IMR-90 (cell line): ENCODE measurements around the gene UTP3. TPM values are rescaled to one million over a fixed set of nuclear protein-coding genes. Genes with fewer than 3 reads are reported as not detected.

Experiments used
- ATAC-seq: fragments of 200-7000 bp; cut with Tn5 transposase; 2 replicates; pipeline ENCODE4 v1.9.1; 2020; ENCODE audit warnings: low read depth, mild to moderate bottlenecking, moderate library complexity
- BruUV-seq: library from RNA; stranded (reverse); fragments of 400-500 nt; replicated peaks from 2 replicates; lab custom pipeline; 2021; lab: Mats Ljungman, UMichigan
- CTCF ChIA-PET: fragments of 300-600 bp; formaldehyde crosslinking; extraction: SDS; loops from one replicate; lab custom pipeline; 2021; ENCODE audit warnings: antibody characterized with exemption; lab: Yijun Ruan, JAX
- POLR2A ChIA-PET: fragments of 300-600 bp; sonication (Branson Sonifier 250); formaldehyde crosslinking; loops from one replicate; lab custom pipeline; 2022; ENCODE audit warnings: antibody characterized with exemption; ENCODE audit not compliant: unreplicated experiment; lab: Charles Lee
- DNase-seq: peaks from one replicate; pipeline ENCODE4 v3.0.0; 2013
- H2AFZ ChIP-seq: replicated peaks from 2 replicates; pipeline ENCODE3; 2013; ENCODE audit warnings: low read length, mild to moderate bottlenecking; ENCODE audit not compliant: poor library complexity
- H2AK5ac ChIP-seq: 2 replicates; pipeline ENCODE4 v1.6.1; 2013; ENCODE audit warnings: low read depth, low read length, inconsistent platforms
- H2AK9ac ChIP-seq: replicated peaks from 2 replicates; pipeline ENCODE3; 2013; ENCODE audit warnings: mild to moderate bottlenecking, low read depth, low read length, moderate library complexity; ENCODE audit not compliant: poor library complexity
- H2BK120ac ChIP-seq: 2 replicates; pipeline ENCODE4 v1.6.1; 2013; ENCODE audit warnings: low read depth, low read length, inconsistent platforms
- H2BK15ac ChIP-seq: 3 replicates; pipeline ENCODE4 v1.6.1; 2013; ENCODE audit warnings: low read depth, low read length, inconsistent platforms
- H2BK20ac ChIP-seq: 2 replicates; pipeline ENCODE4 v1.6.1; 2013; ENCODE audit warnings: low read depth, mild to moderate bottlenecking, inconsistent platforms, low read length, moderate library complexity
- H2BK5ac ChIP-seq: 2 replicates; pipeline ENCODE4 v1.6.1; 2013; ENCODE audit warnings: mild to moderate bottlenecking, low read depth, low read length, inconsistent platforms; ENCODE audit not compliant: poor library complexity, severe bottlenecking
- H3K14ac ChIP-seq: replicated peaks from 2 replicates; pipeline ENCODE4 v1.6.1; 2013; ENCODE audit warnings: low read depth, low read length, inconsistent platforms
- H3K18ac ChIP-seq: 2 replicates; pipeline ENCODE4 v1.6.1; 2013; ENCODE audit warnings: low read depth, low read length, control low read depth
- H3K23ac ChIP-seq: 2 replicates; pipeline ENCODE4 v1.6.1; 2013; ENCODE audit warnings: low read depth, low read length, inconsistent platforms
- H3K27ac ChIP-seq: 2 replicates; pipeline ENCODE4 v1.5.1; 2013; ENCODE audit warnings: mild to moderate bottlenecking, control low read depth, low read length; ENCODE audit not compliant: insufficient read depth
- H3K27me3 ChIP-seq: 2 replicates; pipeline ENCODE4 v1.6.1; 2013; ENCODE audit warnings: low read length; ENCODE audit not compliant: control insufficient read depth, insufficient read depth
- H3K36me3 ChIP-seq: 2 replicates; pipeline ENCODE4 v1.6.1; 2013; ENCODE audit warnings: low read length, mixed read lengths; ENCODE audit not compliant: control insufficient read depth, insufficient read depth
- H3K4ac ChIP-seq: 2 replicates; pipeline ENCODE4 v1.6.1; 2013; ENCODE audit warnings: low read depth, low read length, inconsistent platforms
- H3K4me1 ChIP-seq: 2 replicates; pipeline ENCODE4 v1.6.1; 2013; ENCODE audit warnings: low read length, mixed read lengths; ENCODE audit not compliant: control insufficient read depth, insufficient read depth
- H3K4me2 ChIP-seq: 2 replicates; pipeline ENCODE4 v1.6.1; 2013; ENCODE audit warnings: low read depth, mild to moderate bottlenecking, control low read depth, low read length, moderate library complexity
- H3K4me3 ChIP-seq: 2 replicates; pipeline ENCODE4 v1.5.1; 2013; ENCODE audit warnings: low read depth, mild to moderate bottlenecking, control low read depth, low read length, moderate library complexity; ENCODE audit not compliant: insufficient read depth
- H3K56ac ChIP-seq: 2 replicates; pipeline ENCODE4 v1.6.1; 2013; ENCODE audit warnings: low read length, inconsistent platforms; ENCODE audit not compliant: insufficient read depth; ENCODE audit errors: extremely low read depth
- H3K79me1 ChIP-seq, 2 experiments: 2 replicates each; pipeline ENCODE4 v1.6.1; 2013; ENCODE audit warnings: low read length in 2 of 2, inconsistent platforms in 1 of 2, low read depth in 1 of 2
- H3K9ac ChIP-seq: 2 replicates; pipeline ENCODE4 v1.6.1; 2013; ENCODE audit warnings: low read depth, low read length, control low read depth
- H3K9me1 ChIP-seq: 2 replicates; pipeline ENCODE4 v1.6.1; 2013; ENCODE audit warnings: low read length, inconsistent platforms; ENCODE audit not compliant: insufficient read depth
- H3K9me3 ChIP-seq: 2 replicates; pipeline ENCODE4 v1.6.1; 2013; ENCODE audit warnings: low read length; ENCODE audit not compliant: control insufficient read depth, insufficient read depth
- H4K20me1 ChIP-seq: 2 replicates; pipeline ENCODE4 v1.6.1; 2013; ENCODE audit warnings: low read length, inconsistent platforms; ENCODE audit not compliant: insufficient read depth
- H4K5ac ChIP-seq: 2 replicates; pipeline ENCODE4 v1.6.1; 2013; ENCODE audit warnings: mild to moderate bottlenecking, low read depth, low read length, control low read depth
- H4K8ac ChIP-seq, 2 experiments: 2 replicates each; pipeline ENCODE4 v1.6.1; 2013; ENCODE audit warnings: low read depth in 2 of 2, low read length in 2 of 2, control low read depth in 1 of 2, inconsistent platforms in 1 of 2
- H4K91ac ChIP-seq: 2 replicates; pipeline ENCODE4 v1.6.1; 2013; ENCODE audit warnings: low read depth, low read length, inconsistent platforms; ENCODE audit not compliant: insufficient read depth
- BHLHE40 ChIP-seq: fragments of 150-350 bp; IDR thresholded peaks from 2 replicates; pipeline ENCODE4 v1.6.1; 2016; ENCODE audit warnings: mild to moderate bottlenecking, low read depth, low read length
- FOS ChIP-seq: fragments of 150-350 bp; IDR thresholded peaks from 2 replicates; pipeline ENCODE4 v1.6.1; 2016; ENCODE audit warnings: low read depth, low read length
- MAZ ChIP-seq: IDR thresholded peaks from 2 replicates; pipeline ENCODE4 v1.6.1; 2012; ENCODE audit warnings: low read depth, mild to moderate bottlenecking, low read length, improper control_type of control experiment, moderate library complexity, borderline replicate concordance
- NFE2L2 ChIP-seq: fragments of 150-350 bp; IDR thresholded peaks from 2 replicates; pipeline ENCODE4 v1.6.1; 2016; ENCODE audit warnings: low read depth, mild to moderate bottlenecking, low read length
- POLR2A ChIP-seq: IDR thresholded peaks from 2 replicates; pipeline ENCODE4 v1.6.1; 2012; ENCODE audit warnings: mild to moderate bottlenecking, low read depth, low read length
- RCOR1 ChIP-seq: IDR thresholded peaks from 2 replicates; pipeline ENCODE4 v1.6.1; 2012; ENCODE audit warnings: mild to moderate bottlenecking, low read length, improper control_type of control experiment; ENCODE audit not compliant: insufficient replicate concordance
- USF2 ChIP-seq: fragments of 150-350 bp; IDR thresholded peaks from 2 replicates; pipeline ENCODE4 v1.6.1; 2017; ENCODE audit warnings: mild to moderate bottlenecking, antibody characterized with exemption, low read length, low read depth
- WGBS, 2 experiments: methylation state at CpG; one replicate each; pipeline versions ENCODE4 v1.1.5 to v1.1.7; 2013; ENCODE audit warnings: missing lambda C conversion rate in 2 of 2; ENCODE audit not compliant: insufficient read length in 1 of 2; ENCODE audit errors: extremely low coverage in 2 of 2; 5-methylcytosine and 5-hydroxymethylcytosine counted together
- dilution Hi-C: fragments of 300-500 bp; cut with HindIII; formaldehyde crosslinking; loops from one replicate; pipeline ENCODE4 v1.14.3; 2018; ENCODE audit warnings: low sequenced_read_pairs; ENCODE audit not compliant: unreplicated experiment
- in situ Hi-C: fragments of 300-500 bp; cut with MboI; formaldehyde crosslinking; loops from 3 replicates; pipeline ENCODE4 v1.14.3; 2019; ENCODE audit warnings: low sequenced_read_pairs, inconsistent platforms, mixed read lengths
- intact Hi-C: fragments of 100-400 bp; cut with micrococcal nuclease; formaldehyde crosslinking; loops from 2 replicates; pipeline ENCODE4 v1.10.0; 2022
- polyA plus RNA-seq, 3 experiments: library from polyadenylated mRNA; depleted of rRNA; stranded (reverse); fragments of >200 nt; gene quantifications; 2 replicates each; pipeline ENCODE4 v1.2.3, GENCODE V29; 2012; ENCODE audit warnings: low replicate concordance in 1 of 3
- total RNA-seq: library from RNA; depleted of rRNA; stranded (reverse); fragments of >200 nt; gene quantifications from 2 replicates; pipeline ENCODE4 v1.2.3, GENCODE V29; 2012

The UTP3 gene
- total and polyA plus RNA-seq, 2 of the 4 experiments (the other 2 are of a cell fraction) = 14.9 to 30.7 TPM

GRCh38 chr4:70721747-70722146, 33.4 kb downstream of the UTP3 start, which contains the start of gene RUFY3:
TSS of gene RUFY3 (plus strand) at chr4:70721964. CDS start at chr4:70722574, 610 bp downstream.
- peak within 1 kb of the TSS; percentile 79 for H3K4ac ChIP-seq
- BruUV-seq = no TSS peak
- in situ Hi-C loops = no loop called here
- intact Hi-C loops = no loop called here
- H2BK15ac ChIP-seq = peak within 1 kb of the TSS; percentile 62; the same call in 1 of the 3 replicates
- peak within 1 kb of the TSS; percentile 87 for H2AFZ ChIP-seq
- peaks cover 10 to 53% of the 10 kb centered on the region in 2 experiments for H3K79me1 ChIP-seq
- peak within 1 kb of the TSS; percentile 90 for H2AK9ac ChIP-seq
- H3K14ac ChIP-seq = peak within 1 kb of the TSS; percentile 77
- H3K9me1 ChIP-seq = peaks cover 3% of the 10 kb centered on the region
- peak within 1 kb of the TSS in 1 of 2 experiments; percentile 81; a peak in 2 of 4 replicates for H4K8ac ChIP-seq
- H3K27me3 ChIP-seq = no peaks in the 10 kb centered on the region
- no peak for TF ChIP-seq NFE2L2
- peak; percentile 81 for TF ChIP-seq RCOR1
- TF ChIP-seq FOS = no peak
- TF ChIP-seq USF2 = peak; percentile 92
- TF ChIP-seq MAZ = no peak
- TF ChIP-seq BHLHE40 = peak; percentile 51; the same call in 1 of the 2 replicates
- TF ChIP-seq POLR2A = 0 out of 2 replicates have a peak, but pooled peaks have one; percentile 57
- H4K91ac ChIP-seq = peak within 1 kb of the TSS; percentile 66; the same call in 1 of the 2 replicates
- DNase-seq = peak; percentile 98
- H3K9me3 ChIP-seq = no peaks in the 10 kb centered on the region
- H3K4me3 ChIP-seq = peak within 1 kb of the TSS; percentile 46
- H3K4me2 ChIP-seq = peak within 1 kb of the TSS; percentile 86
- peaks cover 2% of the 10 kb centered on the region for H3K36me3 ChIP-seq
- peak within 1 kb of the TSS; percentile 87; the same call in 1 of the 2 replicates for H3K23ac ChIP-seq
- H3K18ac ChIP-seq = peak within 1 kb of the TSS; percentile 20
- POLR2A ChIA-PET = interaction anchor here (0.6 to 0.7 kb wide), 2 partner anchors 13 to 54 kb away, joined by 3 to 5 read pairs; no protein-coding TSS in a partner anchor
- dilution Hi-C loops = no loop called here
- peak within 1 kb of the TSS; percentile 38; the same call in 1 of the 2 replicates for H2BK20ac ChIP-seq
- no peaks in the 10 kb centered on the region; the same call in 1 of the 2 replicates for H3K4me1 ChIP-seq
- H2BK120ac ChIP-seq = peak within 1 kb of the TSS; percentile 62
- peak within 1 kb of the TSS; percentile 90 for H3K56ac ChIP-seq
- peak within 1 kb of the TSS; percentile 58; the same call in 1 of the 2 replicates for H3K27ac ChIP-seq
- CTCF ChIA-PET = interaction anchor here (0.8 to 2.1 kb wide), 3 partner anchors 9 to 70 kb away, joined by 3 to 9 read pairs (median 4); no protein-coding TSS in a partner anchor
- H4K5ac ChIP-seq = peak within 1 kb of the TSS; percentile 60
- H2BK5ac ChIP-seq = peak within 1 kb of the TSS; percentile 73
- peak; percentile 98 for ATAC-seq
- H3K9ac ChIP-seq = peak within 1 kb of the TSS; percentile 80
- 0% methylated on average over 1 of the region's 3 CpGs; no CpG with 5 or more reads in 1 of the 2 experiments for WGBS, 2 experiments
- peak within 1 kb of the TSS; percentile 31 for H2AK5ac ChIP-seq
- H4K20me1 ChIP-seq = no peaks in the 10 kb centered on the region; the same call in 1 of the 2 replicates
